GM12864 (cell line): ENCODE data around the gene TNIK.

Experiments
- DNase-seq: peaks from one replicate; pipeline ENCODE4 v3.0.0-alpha.2; 2011; ENCODE audit warnings: low read depth
- H3K4me3 ChIP-seq: 2 replicates; pipeline ENCODE4 v1.5.1; 2011; ENCODE audit warnings: mild to moderate bottlenecking, low read depth, low read length, control low read depth
- CTCF ChIP-seq: IDR thresholded peaks from 2 replicates; pipeline ENCODE4 v1.5.1; 2011; ENCODE audit warnings: low read depth, mild to moderate bottlenecking, moderate library complexity, low read length, control low read depth, inconsistent platforms; ENCODE audit errors: missing control alignments

TNIK gene

GRCh38 chr3:171142985-171143384, 317.2 kb downstream of the TNIK start:
- DNase-seq = no peak
- TF ChIP-seq CTCF = no peak
- no peak overlapping the region for H3K4me3 ChIP-seq

- no peak for TF ChIP-seq CTCF
- no peak for DNase-seq
- no peak overlapping the region for H3K4me3 ChIP-seq
Observed at GRCh38 chr3:171140246-171140645, 320.0 kb downstream of the TNIK start.

- TF ChIP-seq CTCF = no peak
- H3K4me3 ChIP-seq = no peak overlapping the region
- no peak for DNase-seq
Observed at GRCh38 chr3:171138027-171138426, 322.2 kb downstream of the TNIK start.

GRCh38 chr3:171135549-171135948, 324.7 kb downstream of the TNIK start:
- no peak for TF ChIP-seq CTCF
- no peak overlapping the region for H3K4me3 ChIP-seq
- DNase-seq = no peak

GRCh38 chr3:171133796-171134569, 326.2 kb downstream of the TNIK start:
- no peak for TF ChIP-seq CTCF
- no peak for DNase-seq
- no peak overlapping the region for H3K4me3 ChIP-seq

GRCh38 chr3:171133337-171133736, 326.9 kb downstream of the TNIK start:
- no peak for DNase-seq
- TF ChIP-seq CTCF = no peak

GRCh38 chr3:171132873-171133272, 327.3 kb downstream of the TNIK start:
- no peak for TF ChIP-seq CTCF
- no peak overlapping the region for H3K4me3 ChIP-seq
- no peak for DNase-seq

More at GRCh38 chr3:171133337-171133736, 326.9 kb downstream of the TNIK start:
- H3K4me3 ChIP-seq = no peak overlapping the region
